ENCODE data around the gene TMEM168.

The TMEM168 gene

DNA sequence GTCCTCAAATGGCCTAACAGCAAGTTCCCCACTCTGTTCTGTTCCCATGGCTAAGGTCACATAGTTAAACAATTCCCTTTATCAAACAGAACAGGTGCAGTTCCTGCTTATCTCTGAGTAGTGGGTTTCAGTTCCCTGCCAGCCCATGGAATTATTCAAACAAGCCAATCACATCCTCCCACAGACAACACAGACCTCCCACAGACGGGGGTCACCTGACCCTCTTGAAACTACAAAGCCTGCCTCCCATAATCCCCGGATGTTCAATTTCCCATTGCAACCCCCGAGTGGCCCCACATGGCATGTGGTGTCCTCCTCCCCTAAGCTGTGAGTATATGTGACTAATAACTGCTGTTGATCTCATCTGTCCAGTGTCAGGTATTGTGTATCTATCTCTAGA is 64.1 kb downstream of the TMEM168 start:
- no peaks in the 10 kb centered on the region for H3K79me2 ChIP-seq (ENCODE audit: insufficient read depth, low read length)
- TF ChIP-seq, protein P1, sequence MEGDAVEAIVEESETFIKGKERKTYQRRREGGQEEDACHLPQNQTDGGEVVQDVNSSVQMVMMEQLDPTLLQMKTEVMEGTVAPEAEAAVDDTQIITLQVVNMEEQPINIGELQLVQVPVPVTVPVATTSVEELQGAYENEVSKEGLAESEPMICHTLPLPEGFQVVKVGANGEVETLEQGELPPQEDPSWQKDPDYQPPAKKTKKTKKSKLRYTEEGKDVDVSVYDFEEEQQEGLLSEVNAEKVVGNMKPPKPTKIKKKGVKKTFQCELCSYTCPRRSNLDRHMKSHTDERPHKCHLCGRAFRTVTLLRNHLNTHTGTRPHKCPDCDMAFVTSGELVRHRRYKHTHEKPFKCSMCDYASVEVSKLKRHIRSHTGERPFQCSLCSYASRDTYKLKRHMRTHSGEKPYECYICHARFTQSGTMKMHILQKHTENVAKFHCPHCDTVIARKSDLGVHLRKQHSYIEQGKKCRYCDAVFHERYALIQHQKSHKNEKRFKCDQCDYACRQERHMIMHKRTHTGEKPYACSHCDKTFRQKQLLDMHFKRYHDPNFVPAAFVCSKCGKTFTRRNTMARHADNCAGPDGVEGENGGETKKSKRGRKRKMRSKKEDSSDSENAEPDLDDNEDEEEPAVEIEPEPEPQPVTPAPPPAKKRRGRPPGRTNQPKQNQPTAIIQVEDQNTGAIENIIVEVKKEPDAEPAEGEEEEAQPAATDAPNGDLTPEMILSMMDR (IDR thresholded peaks at IDR 0.05; ENCODE audit: low read length), result no peak
- no peak for TF ChIP-seq EZH2 (IDR thresholded peaks at IDR 0.05; ENCODE audit: borderline replicate concordance, low read length)
- H3K9me3 ChIP-seq (ENCODE audit: low read length), result peaks cover 10% of the 10 kb centered on the region; the same call in 1 of the 2 replicates
- no peak overlapping the region for H2AFZ ChIP-seq (ENCODE audit: low read length)
- H4K20me1 ChIP-seq (ENCODE audit: insufficient read depth, low read length), result no peaks in the 10 kb centered on the region; the same call in 1 of the 2 replicates
- no peak overlapping the region for H3K4me3 ChIP-seq (ENCODE audit: low read depth, low read length, poor library complexity, severe bottlenecking)
- H3K27me3 ChIP-seq (ENCODE audit: insufficient read depth, low read length), result no peaks in the 10 kb centered on the region
- no peaks in the 10 kb centered on the region for H3K36me3 ChIP-seq (ENCODE audit: insufficient read depth, low read length)
- H3K9me2 ChIP-seq (ENCODE audit: low read depth, low read length), result no peaks in the 10 kb centered on the region; the same call in 1 of the 2 replicates
- H3K4me1 ChIP-seq (ENCODE audit: insufficient read depth, low read length, severe bottlenecking), result no peaks in the 10 kb centered on the region
- H3F3A ChIP-seq (ENCODE audit: insufficient read depth, low read length), result no peaks in the 10 kb centered on the region
- H3K4me2 ChIP-seq (ENCODE audit: low read length), result no peak overlapping the region
- H3K27ac ChIP-seq (ENCODE audit: low read depth, low read length, poor library complexity, severe bottlenecking), result no peak overlapping the region
- H3K9ac ChIP-seq (ENCODE audit: low read length), result no peak overlapping the region

DNA sequence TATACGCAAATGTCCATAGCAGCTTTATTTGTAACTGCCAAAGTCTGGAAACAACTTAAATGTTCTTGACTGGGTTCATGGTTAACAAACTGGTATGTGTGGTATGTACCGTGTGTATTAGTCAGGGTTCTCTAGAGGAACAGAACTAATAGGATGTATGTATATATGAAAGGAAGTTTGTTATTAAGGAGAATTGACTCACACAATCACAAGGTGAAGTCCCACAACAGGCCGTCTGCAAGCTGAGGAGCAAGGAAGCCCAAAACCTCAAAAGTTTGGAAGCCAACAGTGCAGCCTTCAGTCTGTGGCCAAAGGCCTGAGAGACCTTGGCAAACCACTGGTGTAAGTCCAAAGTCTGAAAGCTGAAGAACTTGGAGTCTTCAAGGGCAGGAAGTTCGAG is 66.8 kb downstream of the TMEM168 start:
- no peak for TF ChIP-seq EZH2 (IDR thresholded peaks at IDR 0.05; ENCODE audit: borderline replicate concordance, low read length)

DNA sequence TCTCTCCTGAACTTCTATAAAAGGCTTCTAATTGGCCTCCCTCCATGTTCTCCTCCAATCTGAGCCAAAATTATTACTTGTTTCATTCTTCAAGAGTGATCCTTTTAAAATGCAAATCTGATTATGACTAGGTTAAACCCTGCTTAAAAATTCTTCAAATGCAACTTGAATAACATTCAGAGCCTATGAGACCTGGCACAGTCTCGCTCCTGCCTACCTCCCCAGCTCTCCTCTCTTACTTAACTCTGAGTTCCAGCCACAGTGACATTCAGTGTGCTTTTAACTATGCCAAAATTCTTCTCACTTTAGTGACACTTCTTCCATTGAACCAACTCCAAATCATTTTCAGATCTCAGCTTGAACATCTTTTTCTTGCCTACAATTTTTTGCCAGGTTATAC is 68.8 kb downstream of the TMEM168 start:
- H3F3A ChIP-seq (ENCODE audit: insufficient read depth, low read length), result no peaks in the 10 kb centered on the region
- H4K20me1 ChIP-seq (ENCODE audit: insufficient read depth, low read length), result no peaks in the 10 kb centered on the region; the same call in 1 of the 2 replicates
- no peak overlapping the region for H2AFZ ChIP-seq (ENCODE audit: low read length)
- no peaks in the 10 kb centered on the region for H3K79me2 ChIP-seq (ENCODE audit: insufficient read depth, low read length)
- H3K9me3 ChIP-seq (ENCODE audit: low read length), result no peaks in the 10 kb centered on the region
- H3K27me3 ChIP-seq (ENCODE audit: insufficient read depth, low read length), result no peaks in the 10 kb centered on the region
- H3K27ac ChIP-seq (ENCODE audit: low read depth, low read length, poor library complexity, severe bottlenecking), result no peak overlapping the region
- no peaks in the 10 kb centered on the region for H3K4me1 ChIP-seq (ENCODE audit: insufficient read depth, low read length, severe bottlenecking)
- TF ChIP-seq EZH2 (IDR thresholded peaks at IDR 0.05; ENCODE audit: borderline replicate concordance, low read length), result no peak
- TF ChIP-seq, protein P1 (IDR thresholded peaks at IDR 0.05; ENCODE audit: low read length), result no peak
- no peak overlapping the region for H3K4me3 ChIP-seq (ENCODE audit: low read depth, low read length, poor library complexity, severe bottlenecking)
- H3K36me3 ChIP-seq (ENCODE audit: insufficient read depth, low read length), result no peaks in the 10 kb centered on the region
- no peak overlapping the region for H3K4me2 ChIP-seq (ENCODE audit: low read length)
- no peaks in the 10 kb centered on the region for H3K9me2 ChIP-seq (ENCODE audit: low read depth, low read length)
- H3K9ac ChIP-seq (ENCODE audit: low read length), result no peak overlapping the region

More for the DNA sequence above, 66.8 kb downstream of the TMEM168 start:
- no peaks in the 10 kb centered on the region for H3F3A ChIP-seq (ENCODE audit: insufficient read depth, low read length)
- no peak overlapping the region for H3K4me3 ChIP-seq (ENCODE audit: low read depth, low read length, poor library complexity, severe bottlenecking)
- no peak overlapping the region for H3K4me2 ChIP-seq (ENCODE audit: low read length)
- peaks cover 3% of the 10 kb centered on the region; the same call in 1 of the 2 replicates for H3K9me3 ChIP-seq (ENCODE audit: low read length)
- H2AFZ ChIP-seq (ENCODE audit: low read length), result no peak overlapping the region
- H3K79me2 ChIP-seq (ENCODE audit: insufficient read depth, low read length), result no peaks in the 10 kb centered on the region
- no peak overlapping the region for H3K27ac ChIP-seq (ENCODE audit: low read depth, low read length, poor library complexity, severe bottlenecking)
- H3K27me3 ChIP-seq (ENCODE audit: insufficient read depth, low read length), result no peaks in the 10 kb centered on the region
- no peaks in the 10 kb centered on the region for H3K9me2 ChIP-seq (ENCODE audit: low read depth, low read length)
- H3K4me1 ChIP-seq (ENCODE audit: insufficient read depth, low read length, severe bottlenecking), result no peaks in the 10 kb centered on the region
- no peaks in the 10 kb centered on the region; the same call in 1 of the 2 replicates for H4K20me1 ChIP-seq (ENCODE audit: insufficient read depth, low read length)
- H3K9ac ChIP-seq (ENCODE audit: low read length), result no peak overlapping the region
- no peaks in the 10 kb centered on the region for H3K36me3 ChIP-seq (ENCODE audit: insufficient read depth, low read length)

DNA sequence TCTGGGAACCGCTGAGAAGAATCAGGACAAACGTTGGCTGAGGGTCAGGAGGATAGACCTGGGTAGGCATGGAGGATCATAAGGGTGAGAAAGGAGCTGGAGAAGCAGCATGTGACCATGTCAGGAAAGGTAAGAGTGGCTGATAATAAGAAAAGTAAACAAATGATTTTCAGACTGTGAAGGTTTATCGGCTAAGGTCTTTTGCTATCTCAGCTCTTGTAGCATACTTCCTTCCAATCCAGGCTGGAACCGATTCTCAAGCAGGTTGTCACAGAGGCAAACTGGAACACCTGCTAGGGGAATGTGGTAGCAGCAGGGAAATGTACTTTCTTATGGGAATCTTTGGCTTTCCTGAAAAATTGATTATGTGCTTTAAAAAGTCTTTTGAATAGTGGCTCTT is 74.7 kb downstream of the TMEM168 start:
- no peak overlapping the region for H3K4me3 ChIP-seq (ENCODE audit: low read depth, low read length, poor library complexity, severe bottlenecking)
- no peaks in the 10 kb centered on the region for H4K20me1 ChIP-seq (ENCODE audit: insufficient read depth, low read length)
- H3K27me3 ChIP-seq (ENCODE audit: insufficient read depth, low read length), result no peaks in the 10 kb centered on the region
- H3K27ac ChIP-seq (ENCODE audit: low read depth, low read length, poor library complexity, severe bottlenecking), result no peak overlapping the region
- no peaks in the 10 kb centered on the region for H3K9me2 ChIP-seq (ENCODE audit: low read depth, low read length)
- H3F3A ChIP-seq (ENCODE audit: insufficient read depth, low read length), result no peaks in the 10 kb centered on the region
- TF ChIP-seq EZH2 (IDR thresholded peaks at IDR 0.05; ENCODE audit: borderline replicate concordance, low read length), result no peak
- TF ChIP-seq, protein P1 (IDR thresholded peaks at IDR 0.05; ENCODE audit: low read length), result no peak
- H3K36me3 ChIP-seq (ENCODE audit: insufficient read depth, low read length), result no peaks in the 10 kb centered on the region
- H2AFZ ChIP-seq (ENCODE audit: low read length), result no peak overlapping the region
- no peaks in the 10 kb centered on the region for H3K4me1 ChIP-seq (ENCODE audit: insufficient read depth, low read length, severe bottlenecking)
- H3K4me2 ChIP-seq (ENCODE audit: low read length), result no peak overlapping the region
- no peaks in the 10 kb centered on the region for H3K9me3 ChIP-seq (ENCODE audit: low read length)
- no peaks in the 10 kb centered on the region for H3K79me2 ChIP-seq (ENCODE audit: insufficient read depth, low read length)
- H3K9ac ChIP-seq (ENCODE audit: low read length), result no peak overlapping the region
